Activated T-helper 1 cell treated with anti-CD3 and anti-CD28 coated beads, Interleukin-12 subunit alpha, Interleukin-12 subunit beta, Interleukin-2, Interleukin-4 antibody, amounts not matched to agents 30 ng/mL and 10 ng/mL and 1 ng/mL, durations not matched to agents 14 hours and 24 hours and 36 hours (primary cell): ENCODE measurements around the gene MYBPH. TPM values are rescaled to one million over a fixed set of nuclear protein-coding genes. Genes with fewer than 3 reads are reported as not detected.

Experiments
- DNase-seq: peaks from one replicate; pipeline ENCODE4 v3.0.0; 2021; ENCODE audit warnings: low spot score
- H3K27ac Mint-ChIP-seq: one replicate; pipeline ENCODE4 v1.8.0; 2021; ENCODE audit warnings: mild to moderate bottlenecking, mixed read lengths
- H3K27me3 Mint-ChIP-seq: one replicate; pipeline ENCODE4 v1.8.0; 2022; ENCODE audit warnings: mild to moderate bottlenecking, moderate library complexity, mixed read lengths; ENCODE audit not compliant: insufficient read depth
- H3K36me3 Mint-ChIP-seq: one replicate; pipeline ENCODE4 v1.8.0; 2021; ENCODE audit warnings: low read depth, mixed read lengths
- H3K4me1 Mint-ChIP-seq: one replicate; pipeline ENCODE4 v1.8.0; 2021; ENCODE audit warnings: low read depth, mixed read lengths
- H3K4me3 Mint-ChIP-seq: one replicate; pipeline ENCODE4 v1.8.0; 2021; ENCODE audit warnings: mild to moderate bottlenecking, moderate library complexity, mixed read lengths
- H3K9me3 Mint-ChIP-seq: one replicate; pipeline ENCODE4 v1.8.0; 2021; ENCODE audit warnings: mixed read lengths
- intact Hi-C: fragments of 100-400 bp; cut with micrococcal nuclease; formaldehyde crosslinking; loops from one replicate; pipeline ENCODE4 v1.15.1; 2024
- total RNA-seq: library from RNA; stranded (reverse); gene quantifications from 2 replicates; pipeline ENCODE4 v1.2.3, GENCODE V29; 2022

MYBPH gene
- total RNA-seq, 1 donor from 2014 or later: not detected

- H3K9me3 Mint-ChIP-seq: no peaks in the 10 kb centered on the region
- no peak overlapping the region for H3K27ac Mint-ChIP-seq
- DNase-seq: no peak
- no peaks in the 10 kb centered on the region for H3K36me3 Mint-ChIP-seq
- intact Hi-C loops: loop anchor here (10.0 kb wide), 1 partner anchor 324 kb away; no protein-coding TSS in a partner anchor
- H3K4me3 Mint-ChIP-seq: no peak overlapping the region
- peaks cover 37% of the 10 kb centered on the region for H3K27me3 Mint-ChIP-seq
- H3K4me1 Mint-ChIP-seq: peaks cover 11% of the 10 kb centered on the region
These were observed 55.1 kb downstream of the MYBPH start for GRCh38 chr1:203120325-203121153.

Other genes with a start within 250 kb of the MYBPH start
- 24.9 and 25.5 TPM in 2 replicates for gene KLHL12, start 248.6 kb downstream of the MYBPH start, total RNA-seq
- 88.7 and 93.3 TPM in 2 replicates for gene ADIPOR1, start 217.5 kb downstream of the MYBPH start, total RNA-seq
- 21.5 and 21.7 TPM in 2 replicates for gene CYB5R1, start 208.6 kb downstream of the MYBPH start, total RNA-seq
- 69.9 and 83.6 TPM in 2 replicates for gene TMEM183A, start 168.5 kb downstream of the MYBPH start, total RNA-seq
- 11.5 and 14.9 TPM in 2 replicates for gene PPFIA4, start 149.3 kb downstream of the MYBPH start, total RNA-seq
- gene MYOG, start 89.8 kb downstream of the MYBPH start, total RNA-seq: not detected in 2 replicates
- not detected in 2 replicates for gene ADORA1, start 48.1 kb downstream of the MYBPH start, total RNA-seq
- not detected in 2 replicates for gene CHI3L1, start 10.9 kb upstream of the MYBPH start, total RNA-seq
- gene CHIT1, start 53.8 kb upstream of the MYBPH start, total RNA-seq: 0.15 and 0.52 TPM in 2 replicates
- 137 and 139 TPM in 2 replicates for gene BTG2, start 129.7 kb upstream of the MYBPH start, total RNA-seq
- 3.4 and 4.1 TPM in 2 replicates for gene FMOD, start 175.3 kb upstream of the MYBPH start, total RNA-seq